ENCODE data around the gene MARS1. TPM values are rescaled to one million over a fixed set of nuclear protein-coding genes. Genes with fewer than 3 reads are reported as not detected.

The MARS1 gene
- total RNA-seq, 4 donors from 2014 or later = 37.7 to 81.1 (median 42.0) TPM

- Histone ChIP-seq H3K36me3 (no peaks in the 10 kb centered on the region), H3K27ac (no peak overlapping the region), H3K27me3 (peaks cover 14 to 19% (median 18%) of the 10 kb centered on the region in 3 donors), H3K4me3 (peak overlapping the region in 3 of 4 donors; percentile 63 to 82 (median 79)), H3K9me3 (no peaks in the 10 kb centered on the region), H3K4me1 (peaks cover 38 to 43% of the 10 kb centered on the region in 2 donors)
- in situ Hi-C loops (cut with MboI; ENCODE audit: low sequenced_read_pairs in 4 of 4) = no loop called here
- DNase-seq = no peak
- intact Hi-C loops (cut with DNase I; ENCODE audit: low total_unique reads) = no loop called here
- TF ChIP-seq POLR2A (IDR thresholded peaks at IDR 0.05) (no peak), CTCF (IDR thresholded peaks at IDR 0.05 in 4 of 5, conservative IDR thresholded peaks at IDR 0.05 in 1 of 5) (no peak)
- ATAC-seq = no peak
Measured at GRCh38 chr12:57460468-57460784, 27.4 kb upstream of the MARS1 start.

- Histone ChIP-seq H3K36me3 (no peaks in the 10 kb centered on the region), H3K27ac (peak overlapping the region in 2 of 4 donors; percentile 76 to 77), H3K27me3 (peaks cover 14 to 19% (median 18%) of the 10 kb centered on the region in 3 donors), H3K4me1 (peaks cover 36 to 39% of the 10 kb centered on the region in 2 donors), H3K9me3 (no peaks in the 10 kb centered on the region), H3K4me3 (peak overlapping the region; percentile 68 to 78 (median 70))
- intact Hi-C loops (cut with DNase I; ENCODE audit: low total_unique reads) (no loop called here), in situ Hi-C loops (cut with MboI; ENCODE audit: low sequenced_read_pairs in 4 of 4) (no loop called here)
- ATAC-seq (no peak), DNase-seq (no peak)
- no peak for TF ChIP-seq POLR2A (IDR thresholded peaks at IDR 0.05)
- TF ChIP-seq CTCF (IDR thresholded peaks at IDR 0.05 in 4 of 5, conservative IDR thresholded peaks at IDR 0.05 in 1 of 5) = no peak
Measured at GRCh38 chr12:57460841-57461275, 27.0 kb upstream of the MARS1 start.

- H3K9me3 ChIP-seq = no peaks in the 10 kb centered on the region
- in situ Hi-C loops (cut with MboI; ENCODE audit: low sequenced_read_pairs in 4 of 4) = no loop called here
Measured at GRCh38 chr12:57461276-57461916, 26.5 kb upstream of the MARS1 start.

GRCh38 chr12:57461917-57462250, 26.0 kb upstream of the MARS1 start:
- TF ChIP-seq POLR2A (IDR thresholded peaks at IDR 0.05) (no peak), CTCF (IDR thresholded peaks at IDR 0.05 in 4 of 5, conservative IDR thresholded peaks at IDR 0.05 in 1 of 5) (no peak)
- H3K36me3 ChIP-seq = no peaks in the 10 kb centered on the region
- ATAC-seq (no peak), DNase-seq (no peak)
- intact Hi-C loops (cut with DNase I; ENCODE audit: low total_unique reads) = no loop called here
- peak overlapping the region; percentile 66 to 78 (median 76) for H3K27ac ChIP-seq
- peak overlapping the region; percentile 68 to 78 (median 70) for H3K4me3 ChIP-seq
- in situ Hi-C loops (cut with MboI; ENCODE audit: low sequenced_read_pairs in 4 of 4) = no loop called here
- H3K27me3 ChIP-seq = peaks cover 14 to 19% (median 18%) of the 10 kb centered on the region in 3 donors
- H3K4me1 ChIP-seq = peaks cover 26 to 37% of the 10 kb centered on the region in 2 donors
- H3K9me3 ChIP-seq = no peaks in the 10 kb centered on the region

More at GRCh38 chr12:57461276-57461916, 26.5 kb upstream of the MARS1 start:
- peak overlapping the region; percentile 68 to 78 (median 70) for H3K4me3 ChIP-seq
- intact Hi-C loops (cut with DNase I; ENCODE audit: low total_unique reads) = no loop called here
- peaks cover 14 to 19% (median 18%) of the 10 kb centered on the region in 3 donors for H3K27me3 ChIP-seq
- no peak for TF ChIP-seq CTCF (IDR thresholded peaks at IDR 0.05 in 4 of 5, conservative IDR thresholded peaks at IDR 0.05 in 1 of 5)
- no peak for TF ChIP-seq POLR2A (IDR thresholded peaks at IDR 0.05)
- DNase-seq (no peak), ATAC-seq (no peak)
- H3K4me1 ChIP-seq = peaks cover 31 to 37% of the 10 kb centered on the region in 2 donors
- H3K27ac ChIP-seq = peak overlapping the region in 3 of 4 donors; percentile 66 to 77 (median 76)
- no peaks in the 10 kb centered on the region for H3K36me3 ChIP-seq

Data from gastrocnemius medialis (tissue), 4 donors.